ENCODE data around the gene SHISA2. TPM values are rescaled to one million over a fixed set of nuclear protein-coding genes. Genes with fewer than 3 reads are reported as not detected.
"Not testable (repeated sequence)": the region's sequence is repeated elsewhere in the genome, so short reads cannot be mapped to it uniquely, and the experiment has no call there.

SHISA2 gene
- 0.87 and 1.8 TPM in 2 replicates for total RNA-seq

- peak; percentile 66 to 70 for DNase-seq (ENCODE audit: low read depth in 2 of 2)
Observed at GRCh38 chr13:26051657-26052311, at the start of gene SHISA2. Gene SHISA2 (minus strand): TSS chr13:26052016. CDS start chr13:26050975, 1,041 bp downstream.

- no peak for DNase-seq (ENCODE audit: low read depth in 2 of 2)
Observed at GRCh38 chr13:26095846-26096610, 44.2 kb upstream of the SHISA2 start.

GRCh38 chr13:26095338-26095737 lies 43.5 kb upstream of the SHISA2 start:
- no peak for DNase-seq (ENCODE audit: low read depth in 2 of 2)

GRCh38 chr13:26076821-26077220 lies 25.0 kb upstream of the SHISA2 start:
- not testable (repeated sequence) for DNase-seq (ENCODE audit: low read depth in 2 of 2)

GRCh38 chr13:26075498-26075897 lies 23.7 kb upstream of the SHISA2 start:
- no peak for DNase-seq (ENCODE audit: low read depth in 2 of 2)

- peak; percentile 9 to 14 for DNase-seq (ENCODE audit: low read depth in 2 of 2)
Observed at GRCh38 chr13:26074706-26075105, 22.9 kb upstream of the SHISA2 start.

GRCh38 chr13:26072335-26072734 lies 20.5 kb upstream of the SHISA2 start:
- peak in 1 of 2 donors; percentile 7 for DNase-seq (ENCODE audit: low read depth in 2 of 2)

GRCh38 chr13:26071691-26072090 lies 19.9 kb upstream of the SHISA2 start:
- DNase-seq (ENCODE audit: low read depth in 2 of 2): no peak

- DNase-seq (ENCODE audit: low read depth in 2 of 2): not testable (repeated sequence)
Observed at GRCh38 chr13:26069642-26070041, 17.8 kb upstream of the SHISA2 start.

GRCh38 chr13:26068372-26068771 lies 16.6 kb upstream of the SHISA2 start:
- DNase-seq (ENCODE audit: low read depth in 2 of 2): not testable (repeated sequence)

GRCh38 chr13:26067601-26068000 lies 15.8 kb upstream of the SHISA2 start:
- DNase-seq (ENCODE audit: low read depth in 2 of 2): no peak

GRCh38 chr13:26066492-26066891 lies 14.7 kb upstream of the SHISA2 start:
- not testable (repeated sequence) for DNase-seq (ENCODE audit: low read depth in 2 of 2)

GRCh38 chr13:26062853-26063444 lies 11.1 kb upstream of the SHISA2 start:
- DNase-seq (ENCODE audit: low read depth in 2 of 2): peak; percentile 65 to 68

GRCh38 chr13:26061947-26062346 lies 10.1 kb upstream of the SHISA2 start:
- DNase-seq (ENCODE audit: low read depth in 2 of 2): peak in 1 of 2 donors; percentile 66

- DNase-seq (ENCODE audit: low read depth in 2 of 2): no peak
Observed at GRCh38 chr13:26061256-26061655, 9.4 kb upstream of the SHISA2 start.

- DNase-seq (ENCODE audit: low read depth in 2 of 2): no peak
Observed at GRCh38 chr13:26060357-26060756, 8.5 kb upstream of the SHISA2 start.

- DNase-seq (ENCODE audit: low read depth in 2 of 2): no peak
Observed at GRCh38 chr13:26058704-26059103, 6.9 kb upstream of the SHISA2 start.

- DNase-seq (ENCODE audit: low read depth in 2 of 2): no peak
Observed at GRCh38 chr13:26054896-26055295, 3.1 kb upstream of the SHISA2 start.

GRCh38 chr13:26053418-26053980 lies 1.7 kb upstream of the SHISA2 start:
- DNase-seq (ENCODE audit: low read depth in 2 of 2): no peak

GRCh38 chr13:26052337-26052736 lies 521 bp upstream of the SHISA2 start:
- DNase-seq (ENCODE audit: low read depth in 2 of 2): peak in 1 of 2 donors; percentile 10

- DNase-seq (ENCODE audit: low read depth in 2 of 2): no peak
Observed at GRCh38 chr13:26051231-26051656, 572 bp downstream of the SHISA2 start.

Measured in lung microvascular endothelial cell (primary cell).